ENCODE results near the gene LDAH.
A peak's percentile ranks its signal among the peaks of the same experiment; 100 is the strongest.
"Not testable (repeated sequence)": the region's sequence is repeated elsewhere in the genome, so short reads cannot be mapped to it uniquely, and the experiment has no call there.

Gene LDAH

DNA sequence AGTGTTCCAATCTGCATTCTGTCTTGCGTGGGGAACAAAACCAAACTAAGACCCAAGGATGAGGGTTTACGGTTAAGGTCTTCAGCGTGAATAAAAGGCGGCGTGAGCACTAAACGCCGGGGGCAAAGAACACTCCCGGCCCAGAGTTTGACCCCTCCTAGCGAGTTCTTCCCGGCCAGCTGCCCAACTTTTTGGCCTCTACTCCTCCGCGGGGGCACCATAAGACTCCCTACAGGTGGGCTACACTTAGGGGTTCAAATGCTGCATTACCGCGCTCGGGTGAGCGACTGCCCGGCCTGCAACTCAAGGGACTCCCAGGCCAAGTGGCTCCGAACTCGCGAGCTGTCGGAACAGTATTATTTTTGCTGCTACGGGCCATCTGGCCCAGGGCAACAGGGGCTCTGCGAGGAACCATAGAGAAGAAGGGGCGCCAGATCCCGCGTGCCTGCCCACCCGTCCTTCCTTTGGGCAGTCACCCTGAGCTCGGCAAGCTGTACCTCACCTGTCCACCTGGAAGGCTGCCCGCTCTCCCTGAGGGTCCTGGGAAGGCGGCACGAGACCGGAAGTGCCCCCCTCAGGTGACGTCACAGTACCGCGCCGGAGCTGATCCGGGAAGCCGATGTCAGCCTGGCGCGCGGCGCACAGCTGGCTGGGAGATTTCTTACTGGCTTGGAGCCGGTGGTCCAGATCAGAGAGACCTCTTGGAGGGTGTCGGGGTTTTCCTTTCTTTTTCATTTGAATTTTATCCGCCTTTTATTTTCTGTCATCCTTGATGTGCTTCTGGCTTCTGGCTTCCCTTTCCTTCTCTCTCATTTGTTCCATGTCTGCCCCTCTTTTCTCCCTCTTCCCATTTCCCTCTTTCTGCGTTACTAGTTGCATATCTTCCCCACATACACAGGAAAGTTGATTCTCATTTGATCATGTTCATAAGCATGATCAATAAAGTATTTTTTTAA lies at the start of gene LDAH:
Gene LDAH (minus strand): TSS at position 567 of the 956 bp plus-strand sequence. CDS start 21,638 bp downstream, outside the sequence.
- peak; percentile 79 for DNase-seq (ENCODE audit: low read depth)

DNA sequence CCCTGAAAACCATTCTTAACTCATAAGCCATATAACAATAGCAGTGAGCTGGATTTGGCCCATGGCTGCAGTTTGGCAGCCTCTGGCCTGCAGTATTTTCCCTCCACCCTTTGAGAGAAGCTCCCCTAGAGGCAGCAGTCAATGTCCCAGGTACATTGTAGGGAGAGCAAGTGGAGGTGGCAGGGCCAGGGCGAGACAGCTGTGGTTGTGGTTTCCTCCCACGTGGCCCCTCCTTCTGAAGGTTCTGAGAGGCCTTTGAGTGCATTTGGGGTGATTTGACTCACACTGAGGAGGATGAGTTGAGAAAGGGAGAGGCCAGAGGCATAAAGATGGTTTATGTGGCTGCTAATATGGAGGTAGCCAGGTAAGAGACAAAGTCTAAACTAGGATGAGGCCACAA lies 45.5 kb upstream of the LDAH start:
- no peak for DNase-seq (ENCODE audit: low read depth)

- DNase-seq (ENCODE audit: low read depth) = no peak
Observed at GRCh38 chr2:20862850-20863249, 39.9 kb upstream of the LDAH start.

- no peak for DNase-seq (ENCODE audit: low read depth)
Observed at GRCh38 chr2:20855456-20855855, 32.6 kb upstream of the LDAH start.

DNA sequence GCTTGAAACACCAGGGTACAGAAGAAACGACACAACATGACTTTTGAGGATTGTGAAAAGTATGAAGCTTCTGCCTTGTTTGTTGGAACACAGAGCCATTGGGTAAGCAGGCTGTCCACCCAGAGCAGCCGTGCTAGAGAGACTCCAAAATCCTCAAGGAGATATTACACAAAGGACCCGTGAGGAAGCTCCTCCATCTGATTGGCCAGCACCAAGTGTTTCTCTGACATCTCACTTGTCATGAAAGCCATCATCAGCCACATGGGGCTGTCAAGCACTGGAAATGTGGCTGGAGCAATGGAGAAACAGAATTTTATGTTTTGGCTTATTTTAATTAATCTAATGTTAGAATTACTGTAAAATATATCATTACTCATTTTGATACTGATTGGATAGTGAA lies 29.8 kb upstream of the LDAH start:
- DNase-seq (ENCODE audit: low read depth) = no peak

- no peak for DNase-seq (ENCODE audit: low read depth)
Observed at GRCh38 chr2:20852139-20852538, 29.2 kb upstream of the LDAH start.

DNA sequence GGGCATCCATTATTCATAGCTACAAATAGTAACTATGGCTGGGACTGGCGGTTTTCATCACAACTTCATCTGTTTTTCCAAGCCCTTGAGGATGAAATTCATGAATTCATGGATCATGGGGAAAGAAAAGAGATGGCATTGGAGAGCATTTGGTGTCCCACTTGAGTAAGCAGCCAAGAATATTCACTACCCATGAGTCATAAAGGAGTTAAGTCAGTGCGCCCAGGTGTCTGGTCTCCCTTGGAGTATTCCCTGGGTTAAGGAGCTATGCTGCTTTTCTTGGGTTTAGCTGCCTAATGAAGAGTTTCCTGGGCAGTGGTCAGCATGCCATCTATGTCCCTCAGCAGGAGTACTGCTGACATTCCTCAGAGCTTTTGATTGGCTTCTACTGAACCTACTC lies 21.3 kb upstream of the LDAH start:
- DNase-seq (ENCODE audit: low read depth) = no peak

DNA sequence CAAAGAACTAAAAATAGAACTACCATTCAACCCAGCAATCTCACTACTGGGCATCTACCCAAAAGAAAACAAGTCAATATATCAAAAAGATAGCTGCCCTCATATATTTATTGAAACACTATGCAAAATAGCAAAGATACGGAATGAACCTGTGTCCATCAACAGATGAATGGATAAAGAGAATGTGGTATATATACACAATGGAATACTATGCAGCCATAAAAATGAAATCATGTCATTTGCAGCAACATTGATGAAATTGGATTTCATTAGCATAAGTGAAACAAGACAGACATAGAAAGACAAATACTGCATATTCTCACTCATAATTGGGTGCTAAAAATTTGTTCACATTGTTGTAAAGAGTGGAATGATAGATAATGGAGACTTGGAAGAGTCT lies 16.2 kb upstream of the LDAH start:
- DNase-seq (ENCODE audit: low read depth) = no peak

DNA sequence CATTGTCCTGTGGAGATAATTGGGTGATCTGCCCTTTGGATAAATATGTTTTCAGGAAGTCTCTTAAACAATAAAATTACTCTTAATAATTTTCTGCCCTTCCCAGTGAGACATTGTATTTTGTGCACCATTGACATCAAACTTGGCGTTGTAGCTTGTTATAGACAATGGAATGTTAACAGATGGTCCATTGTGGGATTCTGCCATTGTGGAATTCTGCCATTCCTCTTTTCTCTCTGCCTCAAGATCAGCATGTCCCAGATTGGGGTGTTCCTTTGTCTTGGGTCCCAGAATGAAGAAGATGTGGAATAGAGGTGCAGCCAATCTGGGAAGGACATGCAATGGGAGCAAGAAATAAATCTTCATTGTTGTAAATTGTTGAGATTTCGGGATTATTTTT lies 15.1 kb upstream of the LDAH start:
- no peak for DNase-seq (ENCODE audit: low read depth)

DNA sequence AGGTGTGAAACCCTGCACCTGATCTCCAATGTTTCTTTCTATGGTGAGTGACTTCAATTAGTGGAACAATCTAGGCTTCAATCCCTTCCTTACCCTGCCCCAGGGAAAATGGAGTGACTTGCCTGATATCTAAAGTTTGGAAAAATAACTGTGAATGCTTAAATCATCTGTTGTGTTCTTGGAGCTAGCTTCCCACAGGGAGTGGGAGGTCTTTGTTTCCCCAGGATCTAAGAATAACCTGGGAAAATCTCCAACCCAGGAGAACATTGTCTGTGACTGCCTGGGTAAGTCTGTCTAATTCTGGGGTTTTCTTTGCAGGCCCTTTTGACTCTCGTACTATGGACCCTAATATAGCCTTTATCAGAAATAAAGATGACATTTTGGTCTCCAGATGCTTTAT lies 13.6 kb upstream of the LDAH start:
- no peak for DNase-seq (ENCODE audit: low read depth)

- no peak for DNase-seq (ENCODE audit: low read depth)
Observed at GRCh38 chr2:20834331-20834730, 11.4 kb upstream of the LDAH start.

- no peak for DNase-seq (ENCODE audit: low read depth)
Observed at GRCh38 chr2:20832606-20833005, 9.7 kb upstream of the LDAH start.

DNA sequence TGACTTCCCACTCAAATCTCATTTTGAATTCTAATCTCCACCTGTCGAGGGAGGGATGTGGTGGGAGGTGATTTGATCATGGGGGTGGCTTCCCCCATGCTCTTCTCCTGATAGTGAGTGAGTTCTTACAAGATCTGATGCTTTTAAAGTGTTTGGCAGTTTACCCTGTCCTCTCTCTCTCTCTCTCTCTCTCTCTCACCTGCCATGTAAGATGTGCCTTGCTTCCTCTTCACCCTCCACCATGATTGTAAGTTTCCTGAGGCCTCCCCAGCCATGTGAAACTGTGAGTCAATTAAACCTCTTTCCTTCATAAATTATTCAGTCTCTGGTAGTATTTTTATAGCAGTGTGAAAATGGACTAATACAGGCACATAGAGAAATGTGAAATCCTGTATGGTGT lies 7.0 kb upstream of the LDAH start:
- no peak for DNase-seq (ENCODE audit: low read depth)

DNA sequence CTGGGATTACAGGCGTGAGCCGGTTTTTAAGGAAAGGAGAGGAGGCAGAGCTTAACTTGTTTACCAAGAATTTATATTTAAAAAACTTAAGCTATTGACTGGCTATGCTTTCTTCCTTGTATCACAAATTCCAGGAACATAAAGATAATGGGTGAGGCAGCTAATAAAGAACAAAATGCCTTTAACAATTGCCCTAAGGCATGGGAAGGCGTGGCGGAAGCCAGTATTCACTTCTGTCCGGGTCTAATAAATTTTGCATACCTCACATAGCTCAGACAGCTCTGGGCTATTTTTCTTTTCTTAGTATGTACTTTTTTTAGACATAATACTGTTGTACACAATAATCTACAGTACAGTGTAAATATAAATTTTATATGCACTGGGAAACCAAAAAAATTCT lies 1.0 kb upstream of the LDAH start:
- no peak for DNase-seq (ENCODE audit: low read depth)

DNA sequence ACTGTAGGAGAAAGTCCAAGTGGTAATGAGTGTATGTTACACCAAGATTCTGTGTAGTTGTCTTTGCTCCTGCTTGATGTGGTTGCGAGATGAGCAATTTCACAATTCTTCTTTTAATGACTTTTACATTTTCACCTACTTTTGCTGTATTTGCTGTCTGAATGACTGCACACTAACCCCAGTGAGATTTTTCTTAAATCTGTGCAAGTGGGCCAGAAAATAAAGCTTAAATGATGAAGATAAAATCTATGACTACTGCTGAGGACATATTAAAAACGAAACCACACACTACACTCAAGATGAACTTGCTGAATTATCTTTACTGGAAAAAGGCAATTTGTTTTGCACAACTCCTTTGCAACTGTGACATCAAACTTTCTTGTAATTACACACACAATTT lies 4.1 kb downstream of the LDAH start:
- peak; percentile 51 for DNase-seq (ENCODE audit: low read depth)

- DNase-seq (ENCODE audit: low read depth) = no peak
Observed at GRCh38 chr2:20815216-20815615, 7.7 kb downstream of the LDAH start.

- DNase-seq (ENCODE audit: low read depth) = no peak
Observed at GRCh38 chr2:20812779-20813178, 10.1 kb downstream of the LDAH start.

GRCh38 chr2:20806286-20806685 lies 16.6 kb downstream of the LDAH start:
- no peak for DNase-seq (ENCODE audit: low read depth)

DNA sequence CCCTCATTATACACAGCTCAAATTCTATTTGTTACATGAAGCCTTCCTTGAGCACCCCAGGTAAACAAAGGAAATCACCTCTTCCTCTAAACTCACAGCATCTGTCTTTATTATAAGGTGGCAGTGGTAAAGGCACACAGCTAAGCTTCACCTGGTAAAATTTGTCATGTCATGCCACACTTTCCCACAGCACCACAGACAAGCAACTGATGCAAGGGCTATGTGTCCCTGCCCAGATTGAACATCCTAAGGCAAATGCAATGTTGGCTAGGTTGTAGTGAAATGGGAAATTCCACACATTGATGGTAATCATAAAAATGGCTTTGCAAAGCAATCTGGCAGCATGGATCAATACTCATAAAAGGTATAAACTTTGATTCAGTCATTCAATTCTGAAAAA lies 18.9 kb downstream of the LDAH start:
- DNase-seq (ENCODE audit: low read depth) = no peak

DNA sequence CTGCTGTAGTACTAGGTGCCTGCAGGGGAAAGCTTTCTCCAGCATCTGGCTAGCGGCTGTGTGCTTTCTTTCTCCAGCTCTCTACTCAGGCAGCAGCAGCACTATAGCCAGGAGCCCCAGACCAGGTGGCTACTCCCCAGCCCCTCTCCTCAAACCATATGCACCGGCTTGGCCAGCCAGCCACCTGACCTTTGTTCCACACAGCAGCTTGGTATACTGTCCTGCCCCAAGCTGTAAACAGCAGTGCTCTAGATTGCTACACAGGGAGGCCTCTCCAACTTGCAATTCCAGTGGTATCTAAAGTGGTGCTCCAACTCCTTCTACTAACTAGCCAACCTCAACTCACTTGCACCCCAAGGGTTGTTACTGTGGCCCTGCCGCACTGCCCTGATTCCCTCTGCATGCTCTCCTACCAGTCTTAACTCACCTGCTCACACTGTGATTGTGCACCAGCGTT lies 19.6 kb downstream of the LDAH start:
- no peak for DNase-seq (ENCODE audit: low read depth)

GRCh38 chr2:20797096-20797495 lies 25.8 kb downstream of the LDAH start:
- no peak for DNase-seq (ENCODE audit: low read depth)

DNA sequence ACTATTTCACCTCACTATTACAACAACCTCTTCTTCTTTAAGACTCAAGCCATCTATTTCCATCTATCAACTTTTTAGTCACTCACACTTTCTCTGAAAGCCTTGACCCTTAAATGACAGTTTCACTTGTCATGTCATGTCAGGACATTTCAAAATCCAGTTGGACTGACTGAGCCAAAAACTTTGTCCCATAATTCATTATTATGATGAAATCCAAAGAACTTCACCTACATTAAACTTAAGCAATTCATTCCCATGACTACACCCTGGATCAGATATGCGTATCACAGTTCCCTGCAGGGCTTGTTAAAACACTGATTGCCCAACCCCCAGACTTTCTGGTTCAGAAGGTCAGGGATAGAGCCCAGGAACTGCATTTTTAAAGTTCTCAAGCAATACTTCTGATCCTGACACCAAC lies 26.5 kb downstream of the LDAH start:
- peak; percentile 94 for DNase-seq (ENCODE audit: low read depth)

GRCh38 chr2:20793944-20794343 lies 29.0 kb downstream of the LDAH start:
- DNase-seq (ENCODE audit: low read depth) = not testable (repeated sequence)

All from amniotic epithelial cell (primary cell).